ENCODE measurements around the gene KCNMB2. TPM values are rescaled to one million over a fixed set of nuclear protein-coding genes. Genes with fewer than 3 reads are reported as not detected.

The KCNMB2 gene
- total RNA-seq, 1 experiment from 2014 or later, result not detected

DNA sequence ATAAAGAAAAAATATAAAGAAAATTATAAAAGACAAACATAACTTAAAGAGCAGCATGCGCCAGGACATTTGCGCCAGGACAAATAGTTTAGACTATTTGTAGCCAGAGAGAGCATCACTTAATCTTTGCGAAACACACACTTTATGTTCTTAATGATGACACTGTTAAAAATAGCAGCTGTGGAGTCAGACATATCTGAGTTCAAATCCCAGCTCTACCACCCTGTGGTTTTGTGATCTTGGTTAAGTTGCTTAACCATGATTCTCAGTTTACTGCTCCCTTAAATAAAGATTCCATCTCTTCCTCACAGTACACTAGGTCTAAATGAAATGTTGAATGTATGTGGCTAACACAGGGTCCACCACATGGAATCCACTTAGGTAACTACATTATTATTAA lies 31.4 kb downstream of the KCNMB2 start:
- DNase-seq (ENCODE audit: low read depth), result no peak

DNA sequence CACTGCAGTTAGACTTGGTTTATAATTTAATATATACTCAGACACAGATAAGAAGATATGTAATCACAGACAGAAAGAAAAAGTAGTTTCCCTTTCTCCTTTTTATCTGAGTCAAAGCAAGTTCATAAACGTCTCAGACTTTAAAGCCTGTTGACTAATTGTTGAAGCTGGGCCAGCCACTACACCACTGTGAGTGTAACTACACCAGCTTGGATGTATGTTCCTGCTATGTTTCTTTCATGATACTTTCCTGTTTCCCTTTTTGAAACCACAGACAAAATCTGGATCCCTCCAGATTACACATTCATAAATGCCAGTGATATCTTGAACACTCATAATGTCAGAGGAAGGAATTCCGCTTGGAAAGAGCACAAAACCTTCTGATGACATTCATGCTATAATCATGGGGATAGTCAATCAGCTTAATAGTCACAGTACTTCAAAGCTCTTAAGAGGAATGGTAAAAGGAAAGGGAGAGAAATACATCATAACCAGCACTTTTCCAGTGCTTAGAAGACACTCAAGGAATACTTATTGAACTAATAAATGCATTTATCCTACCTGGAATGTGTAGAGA lies 32.0 kb downstream of the KCNMB2 start:
- DNase-seq (ENCODE audit: low read depth), result no peak

DNA sequence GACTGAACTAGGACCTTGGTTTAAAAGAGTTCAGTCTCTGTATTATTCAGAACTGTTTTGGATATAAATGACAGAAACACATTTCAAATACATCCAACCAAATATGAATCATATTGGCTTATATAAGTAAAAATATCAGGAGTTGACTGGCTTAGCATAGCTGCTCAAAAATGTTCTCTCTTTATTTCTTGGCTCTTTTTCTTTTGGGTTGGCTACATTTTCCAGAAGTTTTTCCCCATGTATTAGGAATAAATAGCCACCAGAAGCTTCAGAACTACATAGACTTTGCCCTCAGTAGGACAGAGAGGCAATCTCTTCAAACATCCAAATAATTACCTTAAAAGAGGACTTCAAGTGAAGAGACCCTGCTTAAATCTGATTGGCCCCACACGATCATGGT lies 32.7 kb downstream of the KCNMB2 start:
- no peak for DNase-seq (ENCODE audit: low read depth)

DNA sequence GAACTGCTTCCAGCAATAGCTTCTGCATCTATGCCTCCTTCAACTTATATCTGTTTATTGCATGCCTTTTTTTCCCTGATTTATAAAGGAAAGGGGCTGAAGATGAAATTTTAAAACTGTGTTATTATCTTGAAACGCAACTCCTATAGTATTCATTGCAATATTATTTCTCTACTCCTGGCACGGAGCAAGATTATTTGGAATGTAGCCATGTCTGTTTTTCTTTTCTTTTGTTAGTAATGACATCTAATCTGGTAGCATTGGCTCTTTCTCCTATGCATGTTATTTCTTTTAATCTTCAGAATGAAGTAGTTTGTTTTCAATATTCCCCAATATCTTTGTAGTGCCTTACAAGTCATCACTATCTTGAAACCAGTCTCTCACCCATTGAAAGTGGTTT lies 33.6 kb downstream of the KCNMB2 start:
- DNase-seq (ENCODE audit: low read depth), result no peak

DNA sequence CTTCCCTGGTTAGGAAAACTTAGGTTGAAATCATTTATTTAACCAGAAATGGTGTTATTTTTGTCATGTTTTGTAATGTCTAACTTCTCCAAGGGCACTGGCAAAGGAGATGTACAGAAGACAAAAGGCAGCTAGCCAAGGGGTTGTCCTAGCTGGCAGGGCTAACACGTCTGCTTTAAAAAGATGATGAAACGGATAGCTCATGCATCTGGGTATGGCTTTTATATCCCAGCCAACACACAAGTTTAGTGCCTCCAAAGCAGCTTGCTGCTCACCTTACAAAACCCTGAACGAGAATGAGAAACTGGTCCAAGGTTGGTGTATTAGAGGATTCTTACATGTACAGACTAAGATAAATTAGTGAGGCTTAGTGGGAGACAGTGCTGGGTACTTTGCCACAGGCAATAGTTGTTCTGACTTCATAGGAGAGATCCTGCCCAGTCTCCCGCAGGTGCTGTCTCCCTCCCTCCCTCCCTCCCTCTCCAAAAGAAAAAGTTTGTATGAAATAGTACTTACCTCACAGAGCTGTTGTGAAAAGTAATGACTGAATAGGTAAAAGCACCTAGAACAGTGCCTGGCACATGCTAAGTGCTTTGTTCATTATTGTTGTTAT lies 47.8 kb downstream of the KCNMB2 start:
- no peak for DNase-seq (ENCODE audit: low read depth)

DNA sequence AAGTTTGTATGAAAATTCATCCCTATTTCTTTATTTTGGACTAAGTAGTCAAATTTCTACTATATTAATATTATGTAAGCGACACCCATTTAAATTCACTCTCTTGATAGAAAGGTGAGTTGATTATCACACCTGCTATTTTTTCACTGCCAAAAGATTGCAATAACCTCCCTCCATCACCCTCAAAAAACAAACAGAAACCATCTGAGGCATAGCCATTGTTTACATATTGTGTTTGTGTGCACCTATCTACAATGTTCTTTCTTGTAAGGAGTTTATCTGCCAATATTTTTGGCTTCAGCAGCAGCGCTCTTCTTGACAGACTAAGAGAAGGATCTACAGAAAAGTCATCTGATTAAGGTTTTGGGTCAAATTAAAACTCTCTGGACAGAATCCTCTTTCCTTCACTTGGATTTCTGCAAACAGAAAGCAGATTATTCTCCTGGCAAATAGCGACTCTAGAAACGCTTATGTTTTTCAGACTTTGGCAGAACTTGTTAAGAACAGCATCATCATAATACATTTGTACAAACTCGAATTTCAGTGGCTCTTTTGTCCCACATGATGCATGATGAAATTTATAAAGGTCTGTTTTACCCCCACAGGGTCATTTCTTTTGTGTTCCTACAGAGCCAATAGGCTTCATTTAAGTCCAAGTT lies 48.6 kb downstream of the KCNMB2 start:
- DNase-seq (ENCODE audit: low read depth), result no peak

DNA sequence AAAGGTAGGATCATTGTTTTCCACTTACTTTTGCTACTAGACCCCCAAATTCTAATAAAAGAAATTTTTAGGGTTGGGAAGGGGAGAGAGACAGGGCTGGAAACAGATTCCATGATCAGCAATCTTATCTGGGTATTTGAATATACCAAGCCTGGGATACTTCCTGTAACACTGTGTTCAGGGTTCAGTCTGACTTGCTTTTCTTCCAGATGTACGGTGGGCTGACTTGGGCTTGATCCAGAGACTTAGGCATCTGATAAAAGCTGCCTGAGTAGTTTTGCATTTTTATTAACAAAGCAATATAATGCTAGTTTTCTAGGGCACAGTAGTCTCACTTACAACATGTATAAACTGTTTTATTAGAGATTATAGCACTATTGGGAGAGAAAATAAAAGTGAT lies 49.2 kb downstream of the KCNMB2 start:
- DNase-seq (ENCODE audit: low read depth), result no peak

DNA sequence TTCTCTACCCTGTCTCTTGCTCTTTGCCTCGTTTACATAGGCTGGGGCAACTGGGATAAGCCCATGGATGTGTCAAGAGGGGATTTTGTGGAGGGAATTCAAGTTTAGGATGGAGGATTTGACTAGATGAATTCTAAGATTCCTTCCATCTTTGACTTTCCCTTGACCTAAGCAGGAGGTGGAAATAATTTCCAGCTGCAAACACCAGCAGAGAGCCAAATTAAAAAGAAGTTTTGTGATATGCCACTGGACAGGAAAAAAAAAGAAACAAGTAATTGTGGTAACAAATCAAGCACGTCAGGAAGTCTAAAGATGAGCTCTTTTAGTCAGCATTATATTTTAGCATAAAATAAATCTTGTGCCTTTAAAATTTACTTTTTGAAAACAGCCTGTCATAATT lies 49.8 kb downstream of the KCNMB2 start:
- DNase-seq (ENCODE audit: low read depth), result no peak

DNA sequence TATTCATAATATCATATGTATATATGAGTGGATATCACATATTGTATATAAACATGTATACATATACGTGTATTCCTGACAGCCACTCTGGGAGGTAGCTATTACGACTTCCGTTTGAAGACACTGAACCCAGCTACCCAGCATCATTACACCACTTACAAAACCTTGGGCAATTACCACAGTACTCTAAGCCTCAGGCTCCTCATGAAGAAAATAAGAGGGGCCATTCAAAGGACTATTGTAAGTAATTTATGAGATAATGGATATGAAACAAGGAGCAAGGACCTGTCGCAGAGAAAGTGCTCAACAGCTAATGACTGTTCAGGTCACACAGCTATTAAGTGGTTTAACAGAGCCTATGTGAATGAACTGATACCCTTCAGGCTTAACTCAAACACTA lies 52.4 kb downstream of the KCNMB2 start:
- no peak for DNase-seq (ENCODE audit: low read depth)

DNA sequence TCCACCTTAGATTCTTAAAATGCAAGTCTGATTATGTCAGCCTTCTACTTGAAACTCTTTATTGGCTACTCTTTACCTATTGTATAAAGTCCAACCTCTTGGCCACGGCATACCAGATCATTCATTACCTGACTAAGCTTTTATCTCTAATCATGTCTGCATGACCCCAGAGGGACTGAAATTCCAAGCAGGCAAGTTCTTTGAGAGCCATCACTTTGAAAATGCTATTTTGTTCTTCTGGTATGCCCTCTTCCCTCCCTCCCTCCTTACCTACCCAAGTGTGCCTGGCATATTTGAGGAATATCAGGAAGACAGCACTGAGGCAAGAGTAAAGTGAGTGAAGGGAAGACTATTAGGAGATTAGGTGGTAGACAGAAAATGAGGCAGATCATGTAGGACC lies 57.5 kb downstream of the KCNMB2 start:
- no peak for DNase-seq (ENCODE audit: low read depth)

DNA sequence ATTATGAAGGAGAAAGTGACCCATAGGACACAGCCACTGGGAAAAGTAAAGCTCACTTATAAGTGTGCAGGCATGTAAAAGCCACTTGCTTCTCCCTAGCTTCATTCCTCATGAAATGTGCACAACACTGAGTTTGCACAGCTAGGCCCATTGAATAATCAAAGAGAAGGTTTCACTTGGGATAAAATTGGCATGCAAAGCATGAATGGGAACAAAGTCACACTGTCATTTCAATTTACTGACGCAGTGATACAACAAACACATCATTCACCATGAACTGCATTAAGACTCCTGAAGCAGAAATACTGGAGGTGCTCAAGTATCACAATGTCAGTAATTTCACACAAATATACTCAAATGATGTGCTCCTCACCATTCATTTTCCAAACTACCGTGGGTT lies 61.1 kb downstream of the KCNMB2 start:
- DNase-seq (ENCODE audit: low read depth), result no peak

DNA sequence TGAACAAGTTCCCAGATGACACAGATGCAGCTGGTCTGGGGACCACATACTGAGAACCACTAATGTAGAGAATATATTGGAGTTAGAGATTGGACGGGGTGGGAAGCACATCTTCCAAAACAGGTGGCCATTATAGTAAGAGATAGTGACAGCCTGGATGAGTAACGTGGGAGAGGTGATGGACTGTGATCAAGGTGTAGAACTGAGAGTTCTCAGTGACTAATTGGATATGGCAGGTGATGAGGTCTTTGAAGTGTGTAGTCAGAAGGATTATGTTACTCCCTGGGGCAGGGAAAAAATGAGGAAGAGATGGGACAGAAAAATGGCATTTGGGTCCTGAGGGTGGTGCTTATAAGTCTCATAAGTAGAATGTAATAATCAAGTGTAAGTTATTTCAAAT lies 66.6 kb downstream of the KCNMB2 start:
- no peak for DNase-seq (ENCODE audit: low read depth)

DNA sequence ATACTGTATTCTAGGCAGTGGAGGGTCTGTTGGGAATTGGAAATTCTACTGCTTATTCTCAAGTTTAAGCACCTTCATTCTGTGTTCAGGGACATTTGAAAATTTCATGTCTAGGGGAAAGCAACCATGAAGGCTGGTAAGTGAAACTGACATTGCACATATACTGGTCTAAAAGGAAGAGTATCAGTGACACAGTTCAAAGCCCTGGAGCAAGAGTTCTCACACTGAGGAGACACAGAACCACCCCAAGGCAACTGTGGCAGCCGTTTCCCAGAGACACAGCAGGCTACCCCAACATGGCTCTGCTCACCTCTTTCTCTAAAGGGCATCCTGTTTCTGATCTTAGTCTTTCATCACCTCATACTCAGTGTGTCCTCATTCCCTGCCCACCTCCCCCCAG lies 67.5 kb downstream of the KCNMB2 start:
- no peak for DNase-seq (ENCODE audit: low read depth)

DNA sequence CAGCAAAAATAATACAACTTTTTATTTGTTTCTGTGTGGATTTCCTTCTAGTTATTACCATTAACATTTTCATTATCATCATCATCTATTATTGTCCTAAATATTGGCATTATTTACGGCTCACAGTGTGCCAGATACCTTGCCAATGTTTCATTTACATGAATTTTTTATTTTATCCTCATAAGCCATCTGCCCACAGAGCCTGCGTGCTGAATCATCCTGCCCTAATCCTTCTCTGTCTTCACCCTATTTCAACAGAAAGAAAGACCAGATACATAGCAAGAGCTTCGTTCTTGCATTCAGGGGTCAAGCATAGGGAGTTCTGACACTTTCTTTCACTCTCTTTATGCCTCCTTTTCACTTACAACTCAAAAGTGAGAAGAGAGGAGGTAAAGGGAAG lies 82.0 kb downstream of the KCNMB2 start:
- DNase-seq (ENCODE audit: low read depth), result peak; percentile 60

DNA sequence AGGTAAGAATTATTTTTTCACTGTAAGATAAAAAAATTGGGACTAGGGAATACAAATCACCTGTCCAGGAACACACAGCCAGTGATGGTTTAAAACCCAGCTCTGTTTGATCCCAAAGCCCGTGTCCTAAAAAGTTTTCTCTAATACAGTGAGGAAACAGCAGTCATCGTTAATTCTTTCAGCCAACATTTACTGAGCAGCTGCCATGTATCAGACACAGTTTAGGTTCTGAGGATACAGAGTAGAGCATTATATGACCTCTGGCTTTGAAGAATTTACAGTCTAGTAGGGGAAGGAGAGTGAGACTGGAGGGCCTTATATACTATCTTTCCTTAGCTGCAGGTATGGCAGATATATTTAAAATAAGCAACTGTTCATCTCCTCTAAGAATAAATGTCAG lies 82.7 kb downstream of the KCNMB2 start:
- DNase-seq (ENCODE audit: low read depth), result no peak

DNA sequence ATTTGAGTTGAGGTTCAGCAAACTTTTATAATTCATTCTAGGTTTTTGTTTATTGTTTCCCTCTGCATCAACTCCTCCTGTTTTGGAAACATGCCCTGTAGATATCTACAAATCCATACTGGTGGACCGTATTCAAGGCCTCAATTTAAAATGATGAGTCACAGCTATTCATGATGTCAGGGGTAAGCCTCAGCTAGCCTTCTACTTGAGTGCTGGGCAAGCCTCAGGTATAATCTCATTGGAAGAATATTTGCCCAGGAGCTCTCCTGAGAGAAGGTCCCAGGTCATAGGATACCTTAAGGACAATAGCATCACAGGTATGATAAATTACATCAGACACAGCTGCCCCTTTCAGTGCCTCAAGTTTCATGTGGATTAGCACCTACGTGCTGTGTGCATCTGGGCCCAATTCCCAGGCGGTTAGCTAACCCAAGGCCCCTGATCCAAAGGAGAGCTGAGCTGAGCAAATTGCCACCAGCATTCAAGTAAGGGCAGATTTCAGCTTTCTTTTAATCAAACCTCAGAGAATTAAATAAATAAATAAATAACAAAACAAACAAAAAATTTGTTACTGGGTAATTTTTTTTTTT lies 87.5 kb downstream of the KCNMB2 start:
- DNase-seq (ENCODE audit: low read depth), result no peak

DNA sequence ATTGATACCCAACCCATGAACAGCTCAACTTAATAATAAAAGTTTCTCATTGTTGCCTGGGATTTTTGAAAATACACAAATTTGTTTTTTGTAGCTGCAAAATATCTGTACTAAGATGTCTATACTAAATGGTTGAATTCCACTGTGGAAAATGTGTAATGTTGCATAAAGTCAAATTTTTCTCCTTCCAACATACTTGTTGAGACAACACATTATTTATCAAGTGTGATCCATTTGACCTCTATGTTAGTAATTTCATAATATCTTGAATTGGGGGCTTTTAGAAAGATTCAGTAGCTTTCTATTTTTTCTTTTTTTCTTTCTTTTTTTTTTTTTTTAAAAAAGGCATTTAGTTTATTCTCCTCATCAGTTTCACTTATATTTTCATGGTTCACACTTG lies 88.0 kb downstream of the KCNMB2 start:
- DNase-seq (ENCODE audit: low read depth), result no peak

DNA sequence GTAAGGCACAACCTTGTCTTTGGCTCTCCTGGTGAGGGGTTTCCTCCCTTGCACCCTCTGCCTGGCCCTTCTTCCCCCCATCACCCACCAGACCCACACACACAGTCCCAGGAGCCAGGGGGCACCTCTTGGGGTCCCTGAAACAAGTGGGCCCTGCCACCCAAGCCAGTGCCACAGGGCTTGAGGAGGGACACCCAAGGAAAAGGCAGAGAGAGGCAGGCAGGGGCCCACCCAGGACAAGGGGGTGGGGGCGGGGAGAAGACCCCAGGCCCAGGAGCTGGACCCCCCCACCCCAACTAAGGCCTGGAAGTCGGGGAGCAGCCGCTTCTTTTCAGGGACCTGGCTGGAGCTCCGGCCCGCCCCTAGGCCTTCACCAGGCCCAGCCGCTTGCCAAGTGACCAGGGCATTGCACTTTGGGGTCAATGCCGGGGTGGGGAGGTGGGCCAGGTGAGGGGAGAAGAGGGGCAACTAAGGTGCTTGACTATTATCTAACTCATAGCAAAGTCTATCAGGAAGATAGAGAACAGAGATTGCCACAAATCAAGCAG lies 88.9 kb downstream of the KCNMB2 start:
- DNase-seq (ENCODE audit: low read depth), result no peak

DNA sequence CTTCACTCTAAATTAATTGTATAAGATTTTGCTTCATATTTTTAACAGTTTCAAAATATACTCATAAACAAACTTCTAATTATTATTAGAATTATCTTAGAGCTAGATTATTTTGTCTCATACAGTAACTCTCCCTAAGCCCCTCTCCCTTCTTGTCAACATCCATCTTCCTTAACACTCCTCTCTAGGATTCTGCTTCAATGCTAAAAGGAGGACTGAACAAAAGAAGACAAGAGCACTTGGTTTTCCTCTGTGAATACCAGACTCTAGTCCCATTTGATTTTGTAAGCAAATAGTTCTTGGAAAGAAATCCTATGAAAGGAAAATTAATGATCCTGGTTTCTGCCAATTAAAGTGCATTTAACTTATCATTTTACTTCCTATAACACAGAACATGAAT lies 91.8 kb downstream of the KCNMB2 start:
- DNase-seq (ENCODE audit: low read depth), result no peak

DNA sequence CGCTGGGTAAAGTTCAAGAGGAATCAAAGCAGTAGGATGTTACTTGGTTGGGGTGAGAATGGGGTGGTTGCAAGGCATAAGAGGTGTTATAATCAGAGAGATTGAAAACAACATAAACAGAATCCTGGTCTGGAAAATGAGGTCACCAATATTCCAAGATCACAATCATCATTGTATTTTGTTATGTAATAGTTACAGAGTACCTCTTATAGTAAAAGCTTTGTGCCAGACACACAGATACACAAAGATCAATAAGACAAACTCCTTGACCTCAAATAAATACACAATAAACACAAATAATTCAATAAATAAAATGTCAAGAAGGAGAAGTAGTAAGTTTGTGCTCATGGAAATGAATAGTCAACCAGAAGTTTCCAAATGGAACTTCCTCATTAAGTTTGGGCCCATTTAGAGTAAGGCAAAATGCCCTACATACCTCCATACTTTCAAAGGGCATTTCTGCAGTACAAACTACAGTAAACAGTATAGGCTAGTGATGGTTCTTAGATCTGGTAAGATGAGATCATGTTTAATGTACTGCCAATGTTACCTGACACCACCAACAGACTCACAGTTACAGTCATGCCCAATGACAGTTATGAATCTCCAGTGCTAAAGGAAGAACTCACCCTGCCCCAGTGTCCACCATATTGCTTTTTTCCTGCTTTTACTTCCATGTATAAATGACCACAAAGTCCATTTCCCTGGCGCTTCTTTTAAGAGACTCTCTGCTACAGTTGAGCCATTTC lies 93.4 kb downstream of the KCNMB2 start:
- DNase-seq (ENCODE audit: low read depth), result peak; percentile 36

DNA sequence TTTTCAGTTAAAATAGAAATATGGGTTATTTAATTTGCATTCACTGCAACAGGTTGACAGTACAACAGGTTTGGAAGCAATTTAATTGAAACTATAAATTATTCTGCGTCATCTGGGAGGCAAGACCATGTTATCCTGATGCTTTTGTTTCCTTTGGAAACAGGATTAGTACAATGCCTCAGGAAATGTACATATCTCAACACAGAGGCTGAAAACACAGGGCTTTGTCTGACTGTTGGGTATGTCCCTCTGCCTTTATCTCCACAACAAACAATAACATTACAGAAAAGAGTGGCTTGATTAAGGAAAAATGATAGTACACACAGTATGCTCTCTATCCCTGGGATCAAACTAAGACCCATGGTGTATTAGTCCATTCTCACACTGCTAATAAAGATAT lies 95.7 kb downstream of the KCNMB2 start:
- DNase-seq (ENCODE audit: low read depth), result no peak

DNA sequence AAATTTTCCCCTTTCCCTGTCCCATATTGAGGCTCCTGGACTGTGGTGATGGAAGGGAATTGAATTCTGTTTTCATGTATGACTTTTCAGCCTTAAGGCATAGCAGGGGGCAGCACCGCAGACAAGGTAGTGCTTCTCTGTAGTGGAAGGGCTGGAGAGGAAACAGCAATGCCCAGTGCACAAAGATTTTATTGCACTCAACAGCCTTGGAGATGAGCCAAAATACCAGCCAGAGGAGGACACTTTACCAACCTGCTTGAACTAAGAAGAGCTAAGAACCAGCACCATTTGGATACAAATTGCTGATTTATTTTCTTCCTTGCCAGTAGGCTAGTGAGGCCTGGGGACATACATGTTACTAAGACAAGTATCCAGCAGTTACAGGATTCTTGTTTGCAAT lies 98.7 kb downstream of the KCNMB2 start:
- DNase-seq (ENCODE audit: low read depth), result no peak

Measured in HT1080 (cell line).